GM10266 (cell line): Measurements from ENCODE around the gene PARVB.

Experiments
- DNase-seq: peaks from one replicate; pipeline ENCODE4 v3.0.0; 2012; ENCODE audit errors: extremely low spot score
- TF ChIP-seq, protein P1 (sequence below): IDR thresholded peaks from 2 replicates; pipeline ENCODE4 v1.5.1; 2012; ENCODE audit warnings: mild to moderate bottlenecking, low read depth; ENCODE audit not compliant: control insufficient read depth, insufficient read depth; ENCODE audit errors: missing control alignments

The PARVB gene

DNA sequence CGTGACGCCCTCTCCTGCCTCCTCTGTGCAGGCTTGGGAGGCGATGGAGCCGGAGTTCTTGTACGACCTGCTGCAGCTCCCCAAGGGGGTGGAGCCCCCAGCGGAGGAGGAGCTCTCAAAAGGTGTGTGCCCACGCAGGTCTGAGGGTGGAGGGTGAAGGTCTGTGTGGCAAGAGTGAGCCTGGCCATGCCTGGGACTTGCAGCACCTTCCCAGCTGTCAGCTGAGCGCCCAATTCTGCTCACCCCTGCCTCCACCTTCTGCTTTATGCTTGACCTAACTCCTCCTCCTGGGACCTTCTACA, 159.1 kb downstream of the PARVB start:
- TF ChIP-seq, protein P1, sequence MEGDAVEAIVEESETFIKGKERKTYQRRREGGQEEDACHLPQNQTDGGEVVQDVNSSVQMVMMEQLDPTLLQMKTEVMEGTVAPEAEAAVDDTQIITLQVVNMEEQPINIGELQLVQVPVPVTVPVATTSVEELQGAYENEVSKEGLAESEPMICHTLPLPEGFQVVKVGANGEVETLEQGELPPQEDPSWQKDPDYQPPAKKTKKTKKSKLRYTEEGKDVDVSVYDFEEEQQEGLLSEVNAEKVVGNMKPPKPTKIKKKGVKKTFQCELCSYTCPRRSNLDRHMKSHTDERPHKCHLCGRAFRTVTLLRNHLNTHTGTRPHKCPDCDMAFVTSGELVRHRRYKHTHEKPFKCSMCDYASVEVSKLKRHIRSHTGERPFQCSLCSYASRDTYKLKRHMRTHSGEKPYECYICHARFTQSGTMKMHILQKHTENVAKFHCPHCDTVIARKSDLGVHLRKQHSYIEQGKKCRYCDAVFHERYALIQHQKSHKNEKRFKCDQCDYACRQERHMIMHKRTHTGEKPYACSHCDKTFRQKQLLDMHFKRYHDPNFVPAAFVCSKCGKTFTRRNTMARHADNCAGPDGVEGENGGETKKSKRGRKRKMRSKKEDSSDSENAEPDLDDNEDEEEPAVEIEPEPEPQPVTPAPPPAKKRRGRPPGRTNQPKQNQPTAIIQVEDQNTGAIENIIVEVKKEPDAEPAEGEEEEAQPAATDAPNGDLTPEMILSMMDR = no peak
- DNase-seq = no peak

DNA sequence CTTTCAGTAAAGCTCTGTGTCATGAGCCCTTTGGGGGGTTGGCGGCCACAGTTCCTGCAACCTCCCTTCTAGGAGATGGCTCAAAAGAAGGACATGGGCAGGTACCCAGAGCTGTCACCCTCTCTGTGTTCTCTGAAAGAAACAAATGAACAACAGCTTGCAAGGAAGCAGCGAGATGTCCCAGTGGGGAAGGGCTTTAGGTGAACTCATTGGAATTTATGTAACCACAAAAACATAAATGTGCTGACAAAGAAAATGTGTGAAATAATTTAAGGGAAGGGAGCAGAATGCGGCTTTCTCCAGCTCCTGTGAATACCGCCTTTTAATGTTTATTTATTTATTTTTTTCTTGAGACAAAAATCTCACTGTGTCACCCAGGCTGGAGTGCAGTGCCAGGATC, 159.9 kb downstream of the PARVB start:
- no peak for DNase-seq
- TF ChIP-seq, protein P1 = no peak

DNA sequence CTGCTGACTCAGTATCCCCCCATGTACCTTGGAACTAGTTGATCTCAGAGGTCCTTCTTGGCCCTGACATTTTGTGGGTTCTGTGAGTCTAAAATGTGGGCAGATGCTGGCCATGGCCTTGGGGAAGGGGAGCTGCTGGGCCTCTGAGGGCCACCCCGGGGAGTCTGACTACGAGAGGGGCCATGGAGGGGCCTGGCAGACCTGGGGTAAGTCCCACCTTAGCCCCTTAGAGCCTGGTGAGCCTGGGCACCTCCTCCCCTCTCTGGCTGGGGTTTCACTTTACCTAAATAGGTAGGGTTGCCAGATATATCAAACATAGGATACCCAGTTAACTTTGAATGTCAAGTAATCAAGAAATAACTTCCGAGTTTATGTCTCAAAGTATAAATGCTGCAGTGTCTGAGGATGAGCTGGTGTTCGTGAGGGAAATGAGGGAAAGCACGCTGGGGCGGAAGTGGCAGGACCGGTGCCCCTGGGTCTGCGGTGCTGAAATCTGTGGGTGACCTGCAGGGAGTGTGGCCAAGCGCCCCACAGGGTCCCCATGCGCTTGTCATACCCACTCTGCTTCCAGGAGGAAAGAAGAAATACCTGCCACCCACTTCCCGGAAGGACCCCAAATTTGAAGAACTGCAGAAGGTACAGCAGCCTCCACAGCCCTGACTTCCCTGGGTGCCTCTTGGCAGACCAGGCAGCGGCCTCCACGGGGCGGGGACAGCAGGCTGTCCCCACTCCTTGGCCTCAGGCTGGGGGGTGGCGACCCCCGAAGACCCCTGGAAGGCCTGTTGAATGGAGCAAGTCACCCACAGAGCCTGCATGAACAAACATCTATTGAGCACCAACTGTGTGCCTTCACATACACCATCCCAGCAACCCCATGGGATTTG, 161.4 kb downstream of the PARVB start:
- DNase-seq = no peak
- TF ChIP-seq, protein P1 = no peak

DNA sequence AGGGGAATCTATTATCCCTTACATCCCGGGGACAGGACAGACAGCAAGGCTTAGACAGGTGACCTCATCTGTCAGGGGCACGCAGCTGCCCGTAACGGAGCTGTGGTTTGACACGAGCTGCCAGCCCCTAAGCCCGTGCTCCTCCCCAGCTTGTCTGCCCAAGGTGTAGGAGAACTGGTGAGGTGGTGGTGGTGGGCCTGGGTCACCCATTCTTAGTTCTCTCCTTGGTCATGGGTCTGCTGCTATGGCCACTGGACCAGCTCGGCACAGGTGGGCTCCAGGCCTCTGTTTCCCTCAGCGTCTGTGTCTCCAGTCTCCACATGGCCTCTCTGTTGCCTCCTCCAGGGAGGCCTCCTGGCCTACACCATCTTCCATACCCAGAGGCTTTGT, 162.0 kb downstream of the PARVB start:
- DNase-seq = no peak
- TF ChIP-seq, protein P1 = no peak

DNA sequence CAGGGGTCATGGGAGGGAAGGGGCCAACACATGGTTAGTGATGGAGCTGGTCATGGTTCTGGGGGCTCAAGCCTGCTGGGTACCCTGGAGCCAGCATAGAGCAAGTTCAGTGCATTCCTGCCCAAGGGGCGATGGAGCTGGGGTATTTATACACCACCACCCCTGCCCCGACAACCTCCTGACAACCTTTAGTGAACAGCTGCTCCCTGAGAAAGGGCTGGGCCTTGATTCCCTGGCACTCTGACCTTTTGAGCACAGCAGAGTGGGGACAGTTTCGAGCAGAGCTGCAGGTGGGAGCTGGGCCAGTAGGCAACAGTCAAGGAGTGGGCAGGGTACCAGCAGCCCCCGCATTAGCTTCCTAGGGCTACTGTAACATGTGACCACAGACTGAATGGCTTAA, 162.6 kb downstream of the PARVB start:
- TF ChIP-seq, protein P1 = no peak
- no peak for DNase-seq

DNA sequence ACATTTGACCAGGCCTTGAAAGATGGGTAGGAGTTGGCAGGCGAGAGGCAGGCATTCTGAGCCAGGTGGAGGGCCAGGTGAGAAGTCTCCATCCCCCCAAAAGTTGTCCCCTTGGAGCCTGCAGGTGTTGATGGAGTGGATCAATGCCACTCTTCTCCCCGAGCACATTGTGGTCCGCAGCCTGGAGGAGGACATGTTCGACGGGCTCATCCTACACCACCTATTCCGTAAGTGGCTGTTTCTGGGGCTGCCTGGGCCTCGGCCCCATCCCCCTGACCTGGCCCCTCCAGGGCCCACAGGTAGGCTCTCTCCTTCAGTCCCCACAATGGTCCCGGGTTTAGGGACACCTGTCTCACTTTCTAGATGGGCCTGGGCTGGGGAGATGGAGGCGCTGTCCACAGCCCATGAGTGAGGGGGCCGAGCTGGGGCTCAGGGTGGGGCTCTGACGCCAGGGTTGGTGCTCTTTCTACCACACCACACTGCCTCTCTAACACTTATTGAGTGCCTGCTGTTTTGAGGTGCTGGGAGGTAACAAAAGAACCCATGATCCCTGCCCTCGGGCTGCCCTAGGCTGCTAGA, 163.6 kb downstream of the PARVB start:
- no peak for DNase-seq
- TF ChIP-seq, protein P1 = no peak

DNA sequence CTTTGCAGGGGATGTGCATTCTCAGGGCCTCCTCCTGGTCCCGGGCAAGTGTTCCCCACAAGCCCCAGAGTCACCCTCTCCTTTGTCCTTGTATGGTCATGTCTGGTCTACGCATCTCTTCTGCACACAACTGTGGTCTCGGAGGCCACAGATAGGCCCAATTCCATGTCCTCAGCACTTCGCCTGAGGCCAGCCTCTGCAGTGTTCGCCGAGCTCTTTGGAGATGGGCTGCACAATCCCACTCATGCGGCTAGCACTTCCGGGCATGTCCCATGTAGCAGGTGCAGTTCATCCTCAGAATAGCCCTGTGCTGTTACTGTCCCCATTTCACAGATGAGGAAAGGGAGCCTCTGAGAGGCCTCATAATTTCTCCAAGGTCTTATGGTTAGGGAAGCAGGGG, 164.2 kb downstream of the PARVB start:
- TF ChIP-seq, protein P1 = no peak

More for the DNA sequence above, 164.2 kb downstream of the PARVB start:
- no peak for DNase-seq
